ENCODE data around the gene ALOX15B. TPM values are rescaled to one million over a fixed set of nuclear protein-coding genes. Genes with fewer than 3 reads are reported as not detected.

The ALOX15B gene
- total and polyA plus RNA-seq, 2 donors (not counting 1 experiment from before 2014, with no cell fraction given) = not detected

DNA sequence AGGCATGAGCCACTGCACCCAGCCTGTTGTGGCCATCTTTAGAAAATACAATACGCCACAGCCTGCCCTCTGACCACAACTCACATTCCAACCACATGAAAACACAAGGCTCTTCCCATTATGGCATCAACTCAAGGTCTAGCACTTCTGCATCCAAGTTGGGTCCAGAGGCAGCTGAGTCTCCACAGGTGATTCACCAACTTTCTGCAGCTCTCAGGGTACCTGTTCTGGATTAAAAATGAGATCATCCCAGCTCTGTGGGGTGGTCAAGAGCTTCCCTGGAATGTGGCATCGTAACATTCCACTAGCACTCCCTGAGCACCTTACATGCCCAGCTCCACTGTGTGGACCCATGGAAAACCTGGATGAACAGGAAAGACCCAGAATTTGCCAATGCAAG lies 46.3 kb upstream of the ALOX15B start:
- no peak overlapping the region for H3K27ac ChIP-seq (ENCODE audit: insufficient read depth, low read length)
- TF ChIP-seq, protein P1, sequence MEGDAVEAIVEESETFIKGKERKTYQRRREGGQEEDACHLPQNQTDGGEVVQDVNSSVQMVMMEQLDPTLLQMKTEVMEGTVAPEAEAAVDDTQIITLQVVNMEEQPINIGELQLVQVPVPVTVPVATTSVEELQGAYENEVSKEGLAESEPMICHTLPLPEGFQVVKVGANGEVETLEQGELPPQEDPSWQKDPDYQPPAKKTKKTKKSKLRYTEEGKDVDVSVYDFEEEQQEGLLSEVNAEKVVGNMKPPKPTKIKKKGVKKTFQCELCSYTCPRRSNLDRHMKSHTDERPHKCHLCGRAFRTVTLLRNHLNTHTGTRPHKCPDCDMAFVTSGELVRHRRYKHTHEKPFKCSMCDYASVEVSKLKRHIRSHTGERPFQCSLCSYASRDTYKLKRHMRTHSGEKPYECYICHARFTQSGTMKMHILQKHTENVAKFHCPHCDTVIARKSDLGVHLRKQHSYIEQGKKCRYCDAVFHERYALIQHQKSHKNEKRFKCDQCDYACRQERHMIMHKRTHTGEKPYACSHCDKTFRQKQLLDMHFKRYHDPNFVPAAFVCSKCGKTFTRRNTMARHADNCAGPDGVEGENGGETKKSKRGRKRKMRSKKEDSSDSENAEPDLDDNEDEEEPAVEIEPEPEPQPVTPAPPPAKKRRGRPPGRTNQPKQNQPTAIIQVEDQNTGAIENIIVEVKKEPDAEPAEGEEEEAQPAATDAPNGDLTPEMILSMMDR (conservative IDR thresholded peaks at IDR 0.05 in 1 of 2, IDR thresholded peaks at IDR 0.05 in 1 of 2; ENCODE audit: low read depth in 1 of 2, low read length in 2 of 2) = no peak
- no peak for TF ChIP-seq EZH2 (IDR thresholded peaks at IDR 0.05; ENCODE audit: low read length, missing control alignments)
- no peak overlapping the region for H2AFZ ChIP-seq (ENCODE audit: low read length)
- H3K9me3 ChIP-seq (ENCODE audit: control insufficient read depth, insufficient read depth, low read depth, low read length) = no peaks in the 10 kb centered on the region
- H3K4me2 ChIP-seq (ENCODE audit: extremely low read depth, insufficient read depth, low read length) = no peak overlapping the region
- no peak overlapping the region for H3K4me3 ChIP-seq (replicated peaks in 1 of 4; ENCODE audit: control extremely low read depth in 1 of 4, insufficient read depth in 1 of 4, low read depth in 3 of 4, low read length in 4 of 4)
- no peaks in the 10 kb centered on the region for H3K79me2 ChIP-seq (ENCODE audit: control insufficient read depth, insufficient read depth, low read length)
- H3K27me3 ChIP-seq (ENCODE audit: control insufficient read depth, insufficient read depth, low read length) = no peaks in the 10 kb centered on the region
- no peaks in the 10 kb centered on the region for H3K36me3 ChIP-seq (ENCODE audit: control insufficient read depth, insufficient read depth, low read length)
- H3K9ac ChIP-seq (ENCODE audit: insufficient read depth, low read length) = no peak overlapping the region
- DNase-seq (ENCODE audit: low read depth in 2 of 2) = peak in 1 of 2 donors; percentile 84
- no peaks in the 10 kb centered on the region for H3K4me1 ChIP-seq (ENCODE audit: control insufficient read depth, extremely low read depth, insufficient read depth, low read length)
- H4K20me1 ChIP-seq (ENCODE audit: control insufficient read depth, extremely low read depth, insufficient read depth, low read length) = no peaks in the 10 kb centered on the region

- H3K9me3 ChIP-seq (ENCODE audit: control insufficient read depth, insufficient read depth, low read depth, low read length) = no peaks in the 10 kb centered on the region
- H3K27me3 ChIP-seq (ENCODE audit: control insufficient read depth, insufficient read depth, low read length) = no peaks in the 10 kb centered on the region
- TF ChIP-seq, protein P1 (conservative IDR thresholded peaks at IDR 0.05 in 1 of 2, IDR thresholded peaks at IDR 0.05 in 1 of 2; ENCODE audit: low read depth in 1 of 2, low read length in 2 of 2) = no peak
- no peak for TF ChIP-seq EZH2 (IDR thresholded peaks at IDR 0.05; ENCODE audit: low read length, missing control alignments)
- H3K9ac ChIP-seq (ENCODE audit: insufficient read depth, low read length) = no peak overlapping the region
- H3K27ac ChIP-seq (ENCODE audit: insufficient read depth, low read length) = no peak overlapping the region
- H3K79me2 ChIP-seq (ENCODE audit: control insufficient read depth, insufficient read depth, low read length) = no peaks in the 10 kb centered on the region
- no peaks in the 10 kb centered on the region for H3K4me1 ChIP-seq (ENCODE audit: control insufficient read depth, extremely low read depth, insufficient read depth, low read length)
- H3K4me3 ChIP-seq (replicated peaks in 1 of 4; ENCODE audit: control extremely low read depth in 1 of 4, insufficient read depth in 1 of 4, low read depth in 3 of 4, low read length in 4 of 4) = no peak overlapping the region
- H3K4me2 ChIP-seq (ENCODE audit: extremely low read depth, insufficient read depth, low read length) = no peak overlapping the region
- no peaks in the 10 kb centered on the region for H3K36me3 ChIP-seq (ENCODE audit: control insufficient read depth, insufficient read depth, low read length)
- no peak overlapping the region for H2AFZ ChIP-seq (ENCODE audit: low read length)
- DNase-seq (ENCODE audit: low read depth in 2 of 2) = no peak
- no peaks in the 10 kb centered on the region for H4K20me1 ChIP-seq (ENCODE audit: control insufficient read depth, extremely low read depth, insufficient read depth, low read length)
Observed at GRCh38 chr17:7992924-7993323, 45.9 kb upstream of the ALOX15B start.

DNA sequence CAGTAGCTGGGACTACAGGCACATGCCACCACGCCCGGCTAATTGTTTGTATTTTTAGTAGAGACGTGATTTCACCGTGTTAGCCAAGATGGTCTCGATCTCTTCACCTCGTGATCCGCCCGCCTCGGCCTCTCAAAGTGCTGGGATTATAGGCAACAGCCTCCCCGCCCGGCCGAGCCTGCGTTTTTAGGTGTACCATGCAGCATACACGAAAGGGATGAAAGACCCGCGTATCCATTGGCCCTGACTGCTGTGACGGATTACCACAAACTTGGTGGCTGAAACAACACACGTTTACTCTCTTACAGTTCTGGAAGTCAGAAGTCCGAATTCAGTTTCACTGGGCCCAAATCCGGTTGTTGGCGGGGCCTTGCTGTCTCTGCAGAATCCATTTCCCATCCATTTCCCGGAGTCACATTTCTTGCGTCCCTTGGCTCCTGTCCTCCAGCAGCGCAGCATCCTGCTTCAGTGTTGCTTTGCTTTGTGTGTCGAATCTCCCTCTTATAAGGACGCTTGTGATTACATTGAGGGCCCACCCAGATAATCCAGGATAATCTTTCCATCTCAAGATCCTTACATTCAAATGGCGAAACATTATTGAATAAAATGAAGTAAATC lies 44.8 kb upstream of the ALOX15B start:
- H2AFZ ChIP-seq (ENCODE audit: low read length) = no peak overlapping the region
- no peaks in the 10 kb centered on the region for H3K4me1 ChIP-seq (ENCODE audit: control insufficient read depth, extremely low read depth, insufficient read depth, low read length)
- no peaks in the 10 kb centered on the region for H4K20me1 ChIP-seq (ENCODE audit: control insufficient read depth, extremely low read depth, insufficient read depth, low read length)
- H3K27me3 ChIP-seq (ENCODE audit: control insufficient read depth, insufficient read depth, low read length) = no peaks in the 10 kb centered on the region
- H3K36me3 ChIP-seq (ENCODE audit: control insufficient read depth, insufficient read depth, low read length) = no peaks in the 10 kb centered on the region
- no peak for DNase-seq (ENCODE audit: low read depth in 2 of 2)
- no peak overlapping the region for H3K4me3 ChIP-seq (replicated peaks in 1 of 4; ENCODE audit: control extremely low read depth in 1 of 4, insufficient read depth in 1 of 4, low read depth in 3 of 4, low read length in 4 of 4)
- no peak overlapping the region for H3K27ac ChIP-seq (ENCODE audit: insufficient read depth, low read length)
- TF ChIP-seq EZH2 (IDR thresholded peaks at IDR 0.05; ENCODE audit: low read length, missing control alignments) = no peak
- TF ChIP-seq, protein P1 (conservative IDR thresholded peaks at IDR 0.05 in 1 of 2, IDR thresholded peaks at IDR 0.05 in 1 of 2; ENCODE audit: low read depth in 1 of 2, low read length in 2 of 2) = no peak
- no peak overlapping the region for H3K9ac ChIP-seq (ENCODE audit: insufficient read depth, low read length)
- H3K9me3 ChIP-seq (ENCODE audit: control insufficient read depth, insufficient read depth, low read depth, low read length) = no peaks in the 10 kb centered on the region
- H3K4me2 ChIP-seq (ENCODE audit: extremely low read depth, insufficient read depth, low read length) = no peak overlapping the region
- no peaks in the 10 kb centered on the region for H3K79me2 ChIP-seq (ENCODE audit: control insufficient read depth, insufficient read depth, low read length)
